Stimulated activated CD8-positive, alpha-beta memory T cell treated with anti-CD3 and anti-CD28 coated beads, Interleukin-4, amount 100 ng/mL, for 24 hours (primary cell): Measurements from ENCODE around the gene TNP2.

Experiments
- DNase-seq: peaks from one replicate; pipeline ENCODE4 v3.0.0-alpha.2; 2020; ENCODE audit warnings: low read depth

The TNP2 gene

GRCh38 chr16:11255737-11256660 is 13.1 kb downstream of the TNP2 start, which contains the start of gene SOCS1:
Gene SOCS1, minus strand, starts transcription at chr16:11256204. Its CDS starts 726 bp downstream, at chr16:11255478.
- DNase-seq: peak; percentile 86

- DNase-seq: peak; percentile 40
Measured at GRCh38 chr16:11254913-11255736, 14.0 kb downstream of the TNP2 start.

GRCh38 chr16:11253995-11254912 is 14.9 kb downstream of the TNP2 start:
- no peak for DNase-seq

- no peak for DNase-seq
Measured at GRCh38 chr16:11253009-11253994, 15.8 kb downstream of the TNP2 start.

GRCh38 chr16:11252482-11252931 is 16.6 kb downstream of the TNP2 start:
- DNase-seq: no peak

GRCh38 chr16:11251525-11252481 is 17.3 kb downstream of the TNP2 start:
- peak; percentile 71 for DNase-seq

- no peak for DNase-seq
Measured at GRCh38 chr16:11250786-11251524, 18.2 kb downstream of the TNP2 start.

GRCh38 chr16:11250091-11250785 is 18.9 kb downstream of the TNP2 start:
- DNase-seq: no peak

- DNase-seq: no peak
Measured at GRCh38 chr16:11249233-11250061, 19.7 kb downstream of the TNP2 start.

GRCh38 chr16:11248133-11248532 is 21.0 kb downstream of the TNP2 start:
- no peak for DNase-seq

- no peak for DNase-seq
Measured at GRCh38 chr16:11245988-11246387, 23.1 kb downstream of the TNP2 start.

GRCh38 chr16:11245222-11245737 is 23.8 kb downstream of the TNP2 start:
- DNase-seq: no peak

- DNase-seq: no peak
Measured at GRCh38 chr16:11242658-11243057, 26.5 kb downstream of the TNP2 start.

- DNase-seq: no peak
Measured at GRCh38 chr16:11241480-11242204, 27.5 kb downstream of the TNP2 start.

GRCh38 chr16:11240636-11241473 is 28.3 kb downstream of the TNP2 start:
- no peak for DNase-seq
